AG09309 (cell line): ENCODE results near the gene SPOCK3.
"Not testable (repeated sequence)": the region's sequence is repeated elsewhere in the genome, so short reads cannot be mapped to it uniquely, and the experiment has no call there.

Experiments
- DNase-seq: peaks from one replicate; pipeline ENCODE4 v3.0.0-alpha.2; 2010; ENCODE audit warnings: low read depth
- H3K4me3 ChIP-seq: 2 replicates; pipeline ENCODE4 v1.5.1; 2011; ENCODE audit warnings: mild to moderate bottlenecking, low read depth, low read length, moderate library complexity; ENCODE audit not compliant: control insufficient read depth
- CTCF ChIP-seq: IDR thresholded peaks from 2 replicates; pipeline ENCODE4 v1.5.1; 2011; ENCODE audit warnings: mild to moderate bottlenecking, low read depth, low read length, inconsistent platforms; ENCODE audit not compliant: insufficient read depth, control insufficient read depth; ENCODE audit errors: missing control alignments

SPOCK3 gene

GRCh38 chr4:166763018-166763417 is 471.3 kb downstream of the SPOCK3 start:
- no peak for DNase-seq
- no peak overlapping the region for H3K4me3 ChIP-seq
- TF ChIP-seq CTCF, result no peak

- no peak for TF ChIP-seq CTCF
- H3K4me3 ChIP-seq, result no peak overlapping the region
- DNase-seq, result no peak
Measured at GRCh38 chr4:166741742-166742141, 492.6 kb downstream of the SPOCK3 start.

- DNase-seq, result not testable (repeated sequence)
Measured at GRCh38 chr4:166739215-166739614, 495.1 kb downstream of the SPOCK3 start.

GRCh38 chr4:166737430-166737829 is 496.9 kb downstream of the SPOCK3 start:
- TF ChIP-seq CTCF, result no peak
- no peak for DNase-seq
- H3K4me3 ChIP-seq, result no peak overlapping the region

More at GRCh38 chr4:166739215-166739614, 495.1 kb downstream of the SPOCK3 start:
- not testable (repeated sequence) for H3K4me3 ChIP-seq

- H3K4me3 ChIP-seq, result no peak overlapping the region
Measured at GRCh38 chr4:166735553-166735952, 498.7 kb downstream of the SPOCK3 start.

GRCh38 chr4:166734797-166735196 is 499.5 kb downstream of the SPOCK3 start:
- DNase-seq, result no peak
- no peak for TF ChIP-seq CTCF
- no peak overlapping the region for H3K4me3 ChIP-seq

More at GRCh38 chr4:166735553-166735952, 498.7 kb downstream of the SPOCK3 start:
- DNase-seq, result no peak
- TF ChIP-seq CTCF, result no peak

GRCh38 chr4:166733686-166734085 is 500.6 kb downstream of the SPOCK3 start:
- DNase-seq, result no peak
- no peak overlapping the region for H3K4me3 ChIP-seq
- no peak for TF ChIP-seq CTCF

GRCh38 chr4:166726832-166727231 is 507.5 kb downstream of the SPOCK3 start:
- TF ChIP-seq CTCF, result no peak
- no peak overlapping the region for H3K4me3 ChIP-seq
- DNase-seq, result no peak
